HEK293 (cell line): ENCODE measurements around the gene ADD1.

Source experiments
- BCL11B ChIP-seq: fragments of 450-650 bp; formaldehyde crosslinking; IDR thresholded peaks from 2 replicates; pipeline ENCODE4 v1.5.1; 2016; ENCODE audit warnings: low read depth, missing biosample characterization, missing genetic modification characterization
- GLIS1 ChIP-seq: fragments of 450-650 bp; formaldehyde crosslinking; IDR thresholded peaks from 2 replicates; pipeline ENCODE4 v1.5.1; 2016; ENCODE audit warnings: missing biosample characterization, missing genetic modification characterization
- HOXA7 ChIP-seq: sonication (generic); formaldehyde crosslinking; IDR thresholded peaks from 2 replicates; pipeline ENCODE4 v1.8.1; 2022; ENCODE audit warnings: missing genetic modification reagents, borderline replicate concordance
- KLF1 ChIP-seq: fragments of 450-650 bp; formaldehyde crosslinking; IDR thresholded peaks from 2 replicates; pipeline ENCODE4 v1.5.1; 2016; ENCODE audit warnings: missing biosample characterization, missing genetic modification characterization
- RBAK ChIP-seq: fragments of 450-650 bp; formaldehyde crosslinking; IDR thresholded peaks from 2 replicates; pipeline ENCODE4 v1.5.1; 2016; ENCODE audit warnings: missing biosample characterization, missing genetic modification characterization
- SCRT1 ChIP-seq: fragments of 450-650 bp; formaldehyde crosslinking; IDR thresholded peaks from 2 replicates; pipeline ENCODE4 v1.5.1; 2016; ENCODE audit warnings: missing biosample characterization, missing genetic modification characterization, borderline replicate concordance
- ZBTB17 ChIP-seq: fragments of 450-650 bp; formaldehyde crosslinking; IDR thresholded peaks from 2 replicates; pipeline ENCODE4 v1.5.1; 2016; ENCODE audit warnings: missing biosample characterization, missing genetic modification characterization
- ZNF114 ChIP-seq: fragments of 450-650 bp; formaldehyde crosslinking; IDR thresholded peaks from 2 replicates; pipeline ENCODE4 v1.5.0; 2017; ENCODE audit warnings: missing biosample characterization, missing genetic modification characterization
- ZNF155 ChIP-seq: fragments of 450-650 bp; formaldehyde crosslinking; IDR thresholded peaks from 2 replicates; pipeline ENCODE4 v1.5.1; 2016; ENCODE audit warnings: missing biosample characterization, missing genetic modification characterization
- ZNF223 ChIP-seq: fragments of 450-650 bp; formaldehyde crosslinking; IDR thresholded peaks from 2 replicates; pipeline ENCODE4 v1.5.1; 2016; ENCODE audit warnings: missing biosample characterization, missing genetic modification characterization
- ZNF302 ChIP-seq: fragments of 450-650 bp; formaldehyde crosslinking; IDR thresholded peaks from 2 replicates; pipeline ENCODE4 v1.5.1; 2016; ENCODE audit warnings: missing biosample characterization, missing genetic modification characterization, low read depth
- ZNF394 ChIP-seq: fragments of 450-650 bp; formaldehyde crosslinking; IDR thresholded peaks from 2 replicates; pipeline ENCODE4 v1.5.1; 2016; ENCODE audit warnings: missing biosample characterization, missing genetic modification characterization, mild to moderate bottlenecking, moderate library complexity, borderline replicate concordance
- ZNF621 ChIP-seq: fragments of 450-650 bp; formaldehyde crosslinking; IDR thresholded peaks from 2 replicates; pipeline ENCODE4 v1.5.1; 2017; ENCODE audit warnings: missing biosample characterization, missing genetic modification characterization
- ZNF660 ChIP-seq: fragments of 450-650 bp; IDR thresholded peaks from 2 replicates; pipeline ENCODE4 v1.5.1; 2018; ENCODE audit warnings: missing biosample characterization, mild to moderate bottlenecking, missing genetic modification characterization
- ZNF843 ChIP-seq: fragments of 450-650 bp; formaldehyde crosslinking; IDR thresholded peaks from 2 replicates; pipeline ENCODE4 v1.5.1; 2016; ENCODE audit warnings: missing biosample characterization, missing genetic modification characterization
- ZXDB ChIP-seq: fragments of 450-650 bp; formaldehyde crosslinking; IDR thresholded peaks from 2 replicates; pipeline ENCODE4 v1.5.1; 2016; ENCODE audit warnings: missing biosample characterization, missing genetic modification characterization
- TF ChIP-seq, protein P1 (sequence below): fragments of 450-650 bp; formaldehyde crosslinking; IDR thresholded peaks from 2 replicates; pipeline ENCODE4 v1.5.1; 2016; ENCODE audit warnings: missing biosample characterization, missing genetic modification characterization
- TF ChIP-seq, protein P2 (sequence below): fragments of 450-650 bp; formaldehyde crosslinking; IDR thresholded peaks from 2 replicates; pipeline ENCODE4 v1.5.1; 2016; ENCODE audit warnings: missing biosample characterization, missing genetic modification characterization
- TF ChIP-seq, protein P3 (sequence below): fragments of 450-650 bp; formaldehyde crosslinking; IDR thresholded peaks from 2 replicates; pipeline ENCODE4 v1.5.1; 2017; ENCODE audit warnings: missing biosample characterization, missing genetic modification characterization
- TF ChIP-seq, protein P4 (sequence below): fragments of 450-650 bp; formaldehyde crosslinking; IDR thresholded peaks from 2 replicates; pipeline ENCODE4 v1.5.1; 2017; ENCODE audit warnings: missing biosample characterization, missing genetic modification characterization
- TF ChIP-seq, protein P5 (sequence below): fragments of 450-650 bp; formaldehyde crosslinking; conservative IDR thresholded peaks from 2 replicates; pipeline ENCODE4 v1.5.1; 2016; ENCODE audit warnings: low read depth, missing biosample characterization, missing genetic modification characterization
- TF ChIP-seq, protein P6 (sequence below): fragments of 450-650 bp; formaldehyde crosslinking; IDR thresholded peaks from 2 replicates; pipeline ENCODE4 v1.5.1; 2016; ENCODE audit warnings: missing biosample characterization, missing genetic modification characterization
- TF ChIP-seq, protein P7 (sequence below): fragments of 450-650 bp; formaldehyde crosslinking; IDR thresholded peaks from 2 replicates; pipeline ENCODE4 v1.5.1; 2016; ENCODE audit warnings: missing biosample characterization, missing genetic modification characterization
- TF ChIP-seq, protein P8 (sequence below): fragments of 450-650 bp; IDR thresholded peaks from 2 replicates; pipeline ENCODE4 v1.5.1; 2018; ENCODE audit warnings: missing biosample characterization, missing genetic modification characterization

The ADD1 gene

DNA sequence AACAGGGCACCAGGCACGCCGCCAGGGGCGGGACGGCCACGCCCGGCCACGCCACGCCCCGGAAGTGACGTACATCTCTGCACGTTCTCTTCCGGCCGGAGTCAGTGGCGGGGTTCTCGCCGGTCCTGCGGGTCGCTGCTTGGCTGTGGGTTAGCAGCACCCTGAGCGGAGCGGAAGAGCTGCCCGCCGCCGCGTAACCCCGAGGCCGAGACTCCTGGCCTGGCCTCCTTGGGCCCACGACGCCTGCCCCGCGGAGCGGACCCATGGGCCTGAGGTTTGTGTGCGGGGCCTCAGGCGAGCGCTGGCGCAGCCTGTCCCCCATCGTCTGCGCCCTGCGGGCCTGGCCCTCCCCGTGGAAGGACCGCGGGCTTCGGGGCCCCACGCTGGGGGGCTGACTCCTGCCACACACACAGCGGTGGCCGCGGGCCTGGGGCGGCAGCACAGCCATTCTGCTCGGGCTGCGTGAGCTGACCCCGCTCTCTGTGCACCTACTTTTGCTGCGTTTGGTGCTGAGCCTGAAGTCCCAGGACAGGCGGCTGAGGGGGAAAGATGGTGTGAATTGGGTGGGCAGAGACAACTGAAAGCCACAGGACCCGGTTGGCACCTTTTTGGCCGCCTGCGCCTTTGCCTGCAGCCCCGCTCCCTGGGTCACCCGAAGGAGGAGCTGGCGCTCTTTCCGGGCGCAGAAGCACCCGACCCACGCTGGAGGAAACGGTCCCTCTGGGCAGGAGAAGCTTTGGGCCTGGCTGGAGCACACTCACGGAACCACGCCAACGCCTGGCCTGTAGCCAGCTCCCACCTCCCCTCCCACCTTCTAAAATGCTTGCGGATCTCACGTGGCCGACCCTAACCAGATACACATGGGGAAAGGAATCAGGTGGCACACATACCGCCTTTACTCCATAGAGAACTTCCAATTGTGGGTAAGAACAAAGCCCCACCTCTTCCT is 91.4 kb downstream of the ADD1 start (continued):
- no peak for TF ChIP-seq ZNF223 (tag by site-specific recombination)
- TF ChIP-seq, protein P1, sequence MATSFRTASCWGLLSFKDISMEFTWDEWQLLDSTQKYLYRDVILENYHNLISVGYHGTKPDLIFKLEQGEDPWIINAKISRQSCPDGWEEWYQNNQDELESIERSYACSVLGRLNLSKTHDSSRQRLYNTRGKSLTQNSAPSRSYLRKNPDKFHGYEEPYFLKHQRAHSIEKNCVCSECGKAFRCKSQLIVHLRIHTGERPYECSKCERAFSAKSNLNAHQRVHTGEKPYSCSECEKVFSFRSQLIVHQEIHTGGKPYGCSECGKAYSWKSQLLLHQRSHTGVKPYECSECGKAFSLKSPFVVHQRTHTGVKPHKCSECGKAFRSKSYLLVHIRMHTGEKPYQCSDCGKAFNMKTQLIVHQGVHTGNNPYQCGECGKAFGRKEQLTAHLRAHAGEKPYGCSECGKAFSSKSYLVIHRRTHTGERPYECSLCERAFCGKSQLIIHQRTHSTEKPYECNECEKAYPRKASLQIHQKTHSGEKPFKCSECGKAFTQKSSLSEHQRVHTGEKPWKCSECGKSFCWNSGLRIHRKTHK (tag by site-specific recombination) = no peak
- TF ChIP-seq ZNF843 = no peak
- peak; percentile 29; the same call in 1 of the 2 replicates for TF ChIP-seq ZBTB17 (tag by site-specific recombination)
- TF ChIP-seq, protein P2, sequence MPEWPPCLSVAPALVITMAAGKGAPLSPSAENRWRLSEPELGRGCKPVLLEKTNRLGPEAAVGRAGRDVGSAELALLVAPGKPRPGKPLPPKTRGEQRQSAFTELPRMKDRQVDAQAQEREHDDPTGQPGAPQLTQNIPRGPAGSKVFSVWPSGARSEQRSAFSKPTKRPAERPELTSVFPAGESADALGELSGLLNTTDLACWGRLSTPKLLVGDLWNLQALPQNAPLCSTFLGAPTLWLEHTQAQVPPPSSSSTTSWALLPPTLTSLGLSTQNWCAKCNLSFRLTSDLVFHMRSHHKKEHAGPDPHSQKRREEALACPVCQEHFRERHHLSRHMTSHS (tag by site-specific recombination) = no peak
- peak; percentile 91 for TF ChIP-seq ZNF394
- no peak for TF ChIP-seq HOXA7
- peak; percentile 91 for TF ChIP-seq KLF1
- TF ChIP-seq, protein P3, sequence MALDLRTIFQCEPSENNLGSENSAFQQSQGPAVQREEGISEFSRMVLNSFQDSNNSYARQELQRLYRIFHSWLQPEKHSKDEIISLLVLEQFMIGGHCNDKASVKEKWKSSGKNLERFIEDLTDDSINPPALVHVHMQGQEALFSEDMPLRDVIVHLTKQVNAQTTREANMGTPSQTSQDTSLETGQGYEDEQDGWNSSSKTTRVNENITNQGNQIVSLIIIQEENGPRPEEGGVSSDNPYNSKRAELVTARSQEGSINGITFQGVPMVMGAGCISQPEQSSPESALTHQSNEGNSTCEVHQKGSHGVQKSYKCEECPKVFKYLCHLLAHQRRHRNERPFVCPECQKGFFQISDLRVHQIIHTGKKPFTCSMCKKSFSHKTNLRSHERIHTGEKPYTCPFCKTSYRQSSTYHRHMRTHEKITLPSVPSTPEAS (tag by site-specific recombination) = no peak
- TF ChIP-seq RBAK (tag by site-specific recombination) = no peak
- peak; percentile 70 for TF ChIP-seq GLIS1 (tag by site-specific recombination)
- TF ChIP-seq, protein P4, sequence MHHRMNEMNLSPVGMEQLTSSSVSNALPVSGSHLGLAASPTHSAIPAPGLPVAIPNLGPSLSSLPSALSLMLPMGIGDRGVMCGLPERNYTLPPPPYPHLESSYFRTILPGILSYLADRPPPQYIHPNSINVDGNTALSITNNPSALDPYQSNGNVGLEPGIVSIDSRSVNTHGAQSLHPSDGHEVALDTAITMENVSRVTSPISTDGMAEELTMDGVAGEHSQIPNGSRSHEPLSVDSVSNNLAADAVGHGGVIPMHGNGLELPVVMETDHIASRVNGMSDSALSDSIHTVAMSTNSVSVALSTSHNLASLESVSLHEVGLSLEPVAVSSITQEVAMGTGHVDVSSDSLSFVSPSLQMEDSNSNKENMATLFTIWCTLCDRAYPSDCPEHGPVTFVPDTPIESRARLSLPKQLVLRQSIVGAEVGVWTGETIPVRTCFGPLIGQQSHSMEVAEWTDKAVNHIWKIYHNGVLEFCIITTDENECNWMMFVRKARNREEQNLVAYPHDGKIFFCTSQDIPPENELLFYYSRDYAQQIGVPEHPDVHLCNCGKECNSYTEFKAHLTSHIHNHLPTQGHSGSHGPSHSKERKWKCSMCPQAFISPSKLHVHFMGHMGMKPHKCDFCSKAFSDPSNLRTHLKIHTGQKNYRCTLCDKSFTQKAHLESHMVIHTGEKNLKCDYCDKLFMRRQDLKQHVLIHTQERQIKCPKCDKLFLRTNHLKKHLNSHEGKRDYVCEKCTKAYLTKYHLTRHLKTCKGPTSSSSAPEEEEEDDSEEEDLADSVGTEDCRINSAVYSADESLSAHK (tag by site-specific recombination) = no peak
- TF ChIP-seq ZXDB (tag by site-specific recombination) = peak; percentile 44; the same call in 1 of the 2 replicates
- TF ChIP-seq ZNF621 (tag by site-specific recombination) = no peak
- TF ChIP-seq ZNF660 (tag by site-specific recombination) = 0 out of 2 replicates have a peak, but pooled peaks have one; percentile 7
- no peak for TF ChIP-seq ZNF114 (tag by site-specific recombination)
- TF ChIP-seq, protein P5, sequence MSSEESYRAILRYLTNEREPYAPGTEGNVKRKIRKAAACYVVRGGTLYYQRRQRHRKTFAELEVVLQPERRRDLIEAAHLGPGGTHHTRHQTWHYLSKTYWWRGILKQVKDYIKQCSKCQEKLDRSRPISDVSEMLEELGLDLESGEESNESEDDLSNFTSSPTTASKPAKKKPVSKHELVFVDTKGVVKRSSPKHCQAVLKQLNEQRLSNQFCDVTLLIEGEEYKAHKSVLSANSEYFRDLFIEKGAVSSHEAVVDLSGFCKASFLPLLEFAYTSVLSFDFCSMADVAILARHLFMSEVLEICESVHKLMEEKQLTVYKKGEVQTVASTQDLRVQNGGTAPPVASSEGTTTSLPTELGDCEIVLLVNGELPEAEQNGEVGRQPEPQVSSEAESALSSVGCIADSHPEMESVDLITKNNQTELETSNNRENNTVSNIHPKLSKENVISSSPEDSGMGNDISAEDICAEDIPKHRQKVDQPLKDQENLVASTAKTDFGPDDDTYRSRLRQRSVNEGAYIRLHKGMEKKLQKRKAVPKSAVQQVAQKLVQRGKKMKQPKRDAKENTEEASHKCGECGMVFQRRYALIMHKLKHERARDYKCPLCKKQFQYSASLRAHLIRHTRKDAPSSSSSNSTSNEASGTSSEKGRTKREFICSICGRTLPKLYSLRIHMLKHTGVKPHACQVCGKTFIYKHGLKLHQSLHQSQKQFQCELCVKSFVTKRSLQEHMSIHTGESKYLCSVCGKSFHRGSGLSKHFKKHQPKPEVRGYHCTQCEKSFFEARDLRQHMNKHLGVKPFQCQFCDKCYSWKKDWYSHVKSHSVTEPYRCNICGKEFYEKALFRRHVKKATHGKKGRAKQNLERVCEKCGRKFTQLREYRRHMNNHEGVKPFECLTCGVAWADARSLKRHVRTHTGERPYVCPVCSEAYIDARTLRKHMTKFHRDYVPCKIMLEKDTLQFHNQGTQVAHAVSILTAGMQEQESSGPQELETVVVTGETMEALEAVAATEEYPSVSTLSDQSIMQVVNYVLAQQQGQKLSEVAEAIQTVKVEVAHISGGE (tag by site-specific recombination) = peak; percentile 81
- TF ChIP-seq, protein P6, sequence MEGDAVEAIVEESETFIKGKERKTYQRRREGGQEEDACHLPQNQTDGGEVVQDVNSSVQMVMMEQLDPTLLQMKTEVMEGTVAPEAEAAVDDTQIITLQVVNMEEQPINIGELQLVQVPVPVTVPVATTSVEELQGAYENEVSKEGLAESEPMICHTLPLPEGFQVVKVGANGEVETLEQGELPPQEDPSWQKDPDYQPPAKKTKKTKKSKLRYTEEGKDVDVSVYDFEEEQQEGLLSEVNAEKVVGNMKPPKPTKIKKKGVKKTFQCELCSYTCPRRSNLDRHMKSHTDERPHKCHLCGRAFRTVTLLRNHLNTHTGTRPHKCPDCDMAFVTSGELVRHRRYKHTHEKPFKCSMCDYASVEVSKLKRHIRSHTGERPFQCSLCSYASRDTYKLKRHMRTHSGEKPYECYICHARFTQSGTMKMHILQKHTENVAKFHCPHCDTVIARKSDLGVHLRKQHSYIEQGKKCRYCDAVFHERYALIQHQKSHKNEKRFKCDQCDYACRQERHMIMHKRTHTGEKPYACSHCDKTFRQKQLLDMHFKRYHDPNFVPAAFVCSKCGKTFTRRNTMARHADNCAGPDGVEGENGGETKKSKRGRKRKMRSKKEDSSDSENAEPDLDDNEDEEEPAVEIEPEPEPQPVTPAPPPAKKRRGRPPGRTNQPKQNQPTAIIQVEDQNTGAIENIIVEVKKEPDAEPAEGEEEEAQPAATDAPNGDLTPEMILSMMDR = no peak; the same call in 1 of the 2 replicates
- TF ChIP-seq, protein P7, sequence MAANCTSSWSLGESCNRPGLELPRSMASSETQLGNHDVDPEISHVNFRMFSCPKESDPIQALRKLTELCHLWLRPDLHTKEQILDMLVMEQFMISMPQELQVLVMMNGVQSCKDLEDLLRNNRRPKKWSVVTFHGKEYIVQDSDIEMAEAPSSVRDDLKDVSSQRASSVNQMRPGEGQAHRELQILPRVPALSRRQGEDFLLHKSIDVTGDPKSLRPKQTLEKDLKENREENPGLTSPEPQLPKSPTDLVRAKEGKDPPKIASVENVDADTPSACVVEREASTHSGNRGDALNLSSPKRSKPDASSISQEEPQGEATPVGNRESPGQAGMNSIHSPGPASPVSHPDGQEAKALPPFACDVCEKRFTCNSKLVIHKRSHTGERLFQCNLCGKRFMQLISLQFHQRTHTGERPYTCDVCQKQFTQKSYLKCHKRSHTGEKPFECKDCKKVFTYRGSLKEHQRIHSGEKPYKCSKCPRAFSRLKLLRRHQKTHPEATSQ = peak; percentile 17; the same call in 1 of the 2 replicates
- TF ChIP-seq, protein P8, sequence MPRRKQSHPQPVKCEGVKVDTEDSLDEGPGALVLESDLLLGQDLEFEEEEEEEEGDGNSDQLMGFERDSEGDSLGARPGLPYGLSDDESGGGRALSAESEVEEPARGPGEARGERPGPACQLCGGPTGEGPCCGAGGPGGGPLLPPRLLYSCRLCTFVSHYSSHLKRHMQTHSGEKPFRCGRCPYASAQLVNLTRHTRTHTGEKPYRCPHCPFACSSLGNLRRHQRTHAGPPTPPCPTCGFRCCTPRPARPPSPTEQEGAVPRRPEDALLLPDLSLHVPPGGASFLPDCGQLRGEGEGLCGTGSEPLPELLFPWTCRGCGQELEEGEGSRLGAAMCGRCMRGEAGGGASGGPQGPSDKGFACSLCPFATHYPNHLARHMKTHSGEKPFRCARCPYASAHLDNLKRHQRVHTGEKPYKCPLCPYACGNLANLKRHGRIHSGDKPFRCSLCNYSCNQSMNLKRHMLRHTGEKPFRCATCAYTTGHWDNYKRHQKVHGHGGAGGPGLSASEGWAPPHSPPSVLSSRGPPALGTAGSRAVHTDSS = no peak
- no peak for TF ChIP-seq ZNF155 (tag by site-specific recombination)
- TF ChIP-seq ZNF302 (tag by site-specific recombination) = no peak
- TF ChIP-seq SCRT1 (tag by site-specific recombination) = no peak
- peak; percentile 3; the same call in 1 of the 2 replicates for TF ChIP-seq BCL11B (tag by site-specific recombination)
